Neural cell (in vitro differentiated cells): ENCODE measurements around the gene TEX19.

ENCODE experiments used
- EP300 ChIP-seq: fragments of 450-650 bp; conservative IDR thresholded peaks from 2 replicates; pipeline ENCODE4 v1.6.1; 2014; ENCODE audit warnings: antibody characterized with exemption, mild to moderate bottlenecking, moderate library complexity; ENCODE audit not compliant: poor library complexity, severe bottlenecking
- EZH2 ChIP-seq: fragments of 200-600, 300-800 bp; shearing (Covaris generic), sonication (generic); IDR thresholded peaks from 2 replicates; pipeline ENCODE4 v1.6.1; 2014; ENCODE audit warnings: antibody characterized with exemption, low read length, borderline replicate concordance, mild to moderate bottlenecking; ENCODE audit not compliant: insufficient read depth, poor library complexity, severe bottlenecking
- MXI1 ChIP-seq: fragments of 450-650 bp; conservative IDR thresholded peaks from 2 replicates; pipeline ENCODE4 v1.6.1; 2014; ENCODE audit warnings: antibody characterized with exemption, mild to moderate bottlenecking; ENCODE audit not compliant: poor library complexity, severe bottlenecking
- POLR2AphosphoS5 ChIP-seq: IDR thresholded peaks from 2 replicates; pipeline ENCODE4 v1.6.1; 2012
- RAD21 ChIP-seq: fragments of 450-650 bp; conservative IDR thresholded peaks from 2 replicates; pipeline ENCODE4 v1.6.1; 2014; ENCODE audit warnings: antibody characterized with exemption, mild to moderate bottlenecking, moderate library complexity
- REST ChIP-seq: IDR thresholded peaks from 2 replicates; pipeline ENCODE4 v1.6.1; 2012; ENCODE audit warnings: borderline replicate concordance
- SMC3 ChIP-seq: fragments of 450-650 bp; conservative IDR thresholded peaks from 2 replicates; pipeline ENCODE4 v1.6.1; 2014; ENCODE audit warnings: antibody characterized with exemption, mild to moderate bottlenecking, moderate library complexity; ENCODE audit not compliant: poor library complexity
- TAF1 ChIP-seq: IDR thresholded peaks from 2 replicates; pipeline ENCODE4 v1.6.1; 2012; ENCODE audit warnings: low read depth
- TF ChIP-seq, protein P1 (sequence below): fragments of 450-650 bp; IDR thresholded peaks from 2 replicates; pipeline ENCODE4 v1.5.1; 2014; ENCODE audit warnings: antibody characterized with exemption, mild to moderate bottlenecking, moderate library complexity; ENCODE audit not compliant: poor library complexity, severe bottlenecking

DNA sequence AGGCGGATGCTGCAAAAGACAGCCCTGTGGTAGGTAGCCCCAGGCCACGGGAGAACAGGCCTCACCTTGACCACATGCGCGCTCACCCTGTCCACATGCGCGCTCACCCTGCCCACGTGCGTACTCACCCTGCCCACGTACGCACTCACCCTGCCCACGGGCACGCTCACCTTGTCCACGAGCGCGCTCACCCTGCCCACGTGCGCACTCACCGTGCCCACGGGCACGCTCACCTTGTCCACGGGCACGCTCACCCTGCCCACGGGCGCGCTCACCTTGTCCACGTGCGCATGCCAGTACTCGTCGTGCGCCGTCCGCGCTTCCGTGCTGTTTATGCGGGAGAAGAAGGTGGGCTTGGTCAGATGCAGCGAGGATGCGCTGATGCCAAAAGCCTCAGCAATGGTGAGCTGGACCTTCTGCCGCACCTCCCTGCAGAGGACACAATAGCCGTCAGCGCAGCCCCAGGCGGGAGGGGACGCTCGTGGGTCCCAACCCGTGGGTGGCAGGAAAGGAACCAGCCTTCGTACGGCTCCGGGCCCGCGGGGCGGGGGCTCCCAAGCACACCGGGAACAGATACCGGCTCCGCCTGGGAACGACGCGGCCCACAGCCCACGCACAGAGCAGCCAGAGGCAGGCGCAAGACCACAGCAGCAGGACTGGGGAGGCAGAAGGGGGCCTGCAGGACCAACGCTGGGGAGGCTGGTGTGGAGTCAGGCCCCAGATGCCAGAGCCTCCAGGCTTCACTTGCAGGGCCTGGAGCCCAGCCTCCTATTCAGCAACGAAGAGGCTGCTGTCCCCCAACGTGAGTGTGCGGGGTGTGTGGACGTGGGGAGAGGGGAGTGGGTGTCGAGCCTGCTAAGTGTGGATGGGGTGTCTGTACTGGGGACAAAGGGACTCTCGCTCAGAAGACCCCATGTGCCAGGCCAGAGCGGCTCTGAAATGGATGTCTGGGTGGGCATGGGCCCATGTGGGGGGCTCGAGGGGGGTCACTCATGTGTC is 44.9 kb downstream of the TEX19 start:
- TF ChIP-seq TAF1 = no peak
- TF ChIP-seq EZH2 = no peak
- no peak for TF ChIP-seq EP300
- TF ChIP-seq, protein P1, sequence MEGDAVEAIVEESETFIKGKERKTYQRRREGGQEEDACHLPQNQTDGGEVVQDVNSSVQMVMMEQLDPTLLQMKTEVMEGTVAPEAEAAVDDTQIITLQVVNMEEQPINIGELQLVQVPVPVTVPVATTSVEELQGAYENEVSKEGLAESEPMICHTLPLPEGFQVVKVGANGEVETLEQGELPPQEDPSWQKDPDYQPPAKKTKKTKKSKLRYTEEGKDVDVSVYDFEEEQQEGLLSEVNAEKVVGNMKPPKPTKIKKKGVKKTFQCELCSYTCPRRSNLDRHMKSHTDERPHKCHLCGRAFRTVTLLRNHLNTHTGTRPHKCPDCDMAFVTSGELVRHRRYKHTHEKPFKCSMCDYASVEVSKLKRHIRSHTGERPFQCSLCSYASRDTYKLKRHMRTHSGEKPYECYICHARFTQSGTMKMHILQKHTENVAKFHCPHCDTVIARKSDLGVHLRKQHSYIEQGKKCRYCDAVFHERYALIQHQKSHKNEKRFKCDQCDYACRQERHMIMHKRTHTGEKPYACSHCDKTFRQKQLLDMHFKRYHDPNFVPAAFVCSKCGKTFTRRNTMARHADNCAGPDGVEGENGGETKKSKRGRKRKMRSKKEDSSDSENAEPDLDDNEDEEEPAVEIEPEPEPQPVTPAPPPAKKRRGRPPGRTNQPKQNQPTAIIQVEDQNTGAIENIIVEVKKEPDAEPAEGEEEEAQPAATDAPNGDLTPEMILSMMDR = no peak
- TF ChIP-seq POLR2AphosphoS5 = no peak
- TF ChIP-seq SMC3 = no peak
- no peak for TF ChIP-seq MXI1
- TF ChIP-seq REST = no peak
- TF ChIP-seq RAD21 = no peak
